ENCODE data around the gene SRRM4.

DNA sequence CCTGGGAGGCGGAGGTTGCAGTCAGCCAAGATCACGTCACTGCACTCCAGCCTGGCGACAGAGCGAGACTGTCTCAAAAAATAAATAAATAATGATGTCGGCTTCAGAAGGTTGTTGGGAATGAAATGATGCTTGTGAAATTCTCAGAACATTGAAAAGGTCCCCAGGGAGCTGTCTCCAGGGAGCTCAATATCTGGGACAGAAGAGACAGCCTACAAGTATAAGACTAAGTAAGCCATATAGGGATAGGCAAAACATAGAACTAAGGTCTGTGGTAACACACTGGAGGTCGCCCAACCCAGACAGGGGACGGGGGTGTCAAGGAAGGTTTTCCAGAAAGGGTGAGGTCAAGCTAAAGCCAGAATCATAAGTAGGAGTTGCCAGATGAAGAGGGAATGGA, 167.9 kb downstream of the SRRM4 start:
- TF ChIP-seq EZH2 (IDR thresholded peaks at IDR 0.05; ENCODE audit: low read length, missing control alignments), result no peak
- TF ChIP-seq, protein P1, sequence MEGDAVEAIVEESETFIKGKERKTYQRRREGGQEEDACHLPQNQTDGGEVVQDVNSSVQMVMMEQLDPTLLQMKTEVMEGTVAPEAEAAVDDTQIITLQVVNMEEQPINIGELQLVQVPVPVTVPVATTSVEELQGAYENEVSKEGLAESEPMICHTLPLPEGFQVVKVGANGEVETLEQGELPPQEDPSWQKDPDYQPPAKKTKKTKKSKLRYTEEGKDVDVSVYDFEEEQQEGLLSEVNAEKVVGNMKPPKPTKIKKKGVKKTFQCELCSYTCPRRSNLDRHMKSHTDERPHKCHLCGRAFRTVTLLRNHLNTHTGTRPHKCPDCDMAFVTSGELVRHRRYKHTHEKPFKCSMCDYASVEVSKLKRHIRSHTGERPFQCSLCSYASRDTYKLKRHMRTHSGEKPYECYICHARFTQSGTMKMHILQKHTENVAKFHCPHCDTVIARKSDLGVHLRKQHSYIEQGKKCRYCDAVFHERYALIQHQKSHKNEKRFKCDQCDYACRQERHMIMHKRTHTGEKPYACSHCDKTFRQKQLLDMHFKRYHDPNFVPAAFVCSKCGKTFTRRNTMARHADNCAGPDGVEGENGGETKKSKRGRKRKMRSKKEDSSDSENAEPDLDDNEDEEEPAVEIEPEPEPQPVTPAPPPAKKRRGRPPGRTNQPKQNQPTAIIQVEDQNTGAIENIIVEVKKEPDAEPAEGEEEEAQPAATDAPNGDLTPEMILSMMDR (conservative IDR thresholded peaks at IDR 0.05 in 1 of 2, IDR thresholded peaks at IDR 0.05 in 1 of 2; ENCODE audit: low read depth in 1 of 2, low read length in 2 of 2), result no peak
